IPS-15b (cell line): ENCODE results near the gene MRTFA.

Experiments used
- H3K27me3 ChIP-seq: one replicate; pipeline ENCODE4 v1.6.1; 2013; ENCODE audit warnings: low read length; ENCODE audit not compliant: control insufficient read depth, insufficient read depth
- H3K36me3 ChIP-seq: one replicate; pipeline ENCODE4 v1.6.1; 2013; ENCODE audit warnings: low read length; ENCODE audit not compliant: control insufficient read depth, insufficient read depth
- H3K4me1 ChIP-seq: one replicate; pipeline ENCODE4 v1.6.1; 2013; ENCODE audit warnings: mild to moderate bottlenecking, low read length; ENCODE audit not compliant: control insufficient read depth, insufficient read depth
- H3K4me3 ChIP-seq: one replicate; pipeline ENCODE4 v1.5.1; 2013; ENCODE audit warnings: low read depth, low read length
- H3K9ac ChIP-seq: one replicate; pipeline ENCODE4 v1.6.1; 2013; ENCODE audit warnings: low read depth, mild to moderate bottlenecking, low read length
- H3K9me3 ChIP-seq: one replicate; pipeline ENCODE4 v1.6.1; 2013; ENCODE audit warnings: mild to moderate bottlenecking, low read length; ENCODE audit not compliant: control insufficient read depth, insufficient read depth

The MRTFA gene

GRCh38 chr22:40368836-40369235 lies 267.7 kb downstream of the MRTFA start:
- no peak overlapping the region for H3K9ac ChIP-seq
- no peaks in the 10 kb centered on the region for H3K27me3 ChIP-seq
- H3K4me1 ChIP-seq = no peaks in the 10 kb centered on the region
- H3K9me3 ChIP-seq = no peaks in the 10 kb centered on the region
- H3K4me3 ChIP-seq = no peak overlapping the region
- peaks cover 34% of the 10 kb centered on the region for H3K36me3 ChIP-seq

DNA sequence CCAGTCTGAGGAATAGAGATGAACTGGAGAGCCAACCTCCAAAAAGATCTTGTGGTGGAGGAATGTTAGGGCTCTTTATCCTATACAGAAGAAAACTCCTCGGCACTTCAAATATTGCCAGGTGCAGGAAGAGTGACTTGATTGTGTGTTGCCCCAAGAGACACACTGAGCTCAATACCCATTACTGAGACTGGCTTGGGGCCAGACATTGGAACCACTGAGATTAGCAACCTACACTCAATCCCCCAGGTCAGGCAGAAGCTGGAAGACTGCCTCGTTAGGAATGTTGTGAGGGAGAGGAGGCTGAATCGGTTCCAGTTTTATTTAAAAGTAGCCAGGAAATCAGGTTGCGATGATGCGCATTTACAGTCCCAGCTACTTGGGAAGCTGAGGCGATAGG lies 268.5 kb downstream of the MRTFA start:
- peaks cover 35% of the 10 kb centered on the region for H3K36me3 ChIP-seq
- no peaks in the 10 kb centered on the region for H3K4me1 ChIP-seq
- H3K4me3 ChIP-seq = no peak overlapping the region
- H3K9ac ChIP-seq = no peak overlapping the region
- no peaks in the 10 kb centered on the region for H3K27me3 ChIP-seq
- H3K9me3 ChIP-seq = no peaks in the 10 kb centered on the region

GRCh38 chr22:40367342-40367741 lies 269.2 kb downstream of the MRTFA start:
- no peaks in the 10 kb centered on the region for H3K9me3 ChIP-seq
- no peak overlapping the region for H3K9ac ChIP-seq
- peaks cover 42% of the 10 kb centered on the region for H3K36me3 ChIP-seq
- no peaks in the 10 kb centered on the region for H3K27me3 ChIP-seq
- no peaks in the 10 kb centered on the region for H3K4me1 ChIP-seq
- no peak overlapping the region for H3K4me3 ChIP-seq

- Histone ChIP-seq H3K4me1 (no peaks in the 10 kb centered on the region), H3K27me3 (no peaks in the 10 kb centered on the region), H3K36me3 (peaks cover 54% of the 10 kb centered on the region), H3K9ac (no peak overlapping the region), H3K9me3 (no peaks in the 10 kb centered on the region), H3K4me3 (no peak overlapping the region)
Observed at GRCh38 chr22:40366068-40366467, 270.5 kb downstream of the MRTFA start.

GRCh38 chr22:40364431-40364830 lies 272.1 kb downstream of the MRTFA start:
- Histone ChIP-seq H3K4me3 (no peak overlapping the region), H3K36me3 (peaks cover 63% of the 10 kb centered on the region), H3K9ac (no peak overlapping the region)

GRCh38 chr22:40363059-40363458 lies 273.5 kb downstream of the MRTFA start:
- H3K4me3 ChIP-seq = no peak overlapping the region
- H3K9me3 ChIP-seq = no peaks in the 10 kb centered on the region
- no peak overlapping the region for H3K9ac ChIP-seq
- peaks cover 72% of the 10 kb centered on the region for H3K36me3 ChIP-seq
- no peaks in the 10 kb centered on the region for H3K27me3 ChIP-seq
- H3K4me1 ChIP-seq = no peaks in the 10 kb centered on the region

More at GRCh38 chr22:40364431-40364830, 272.1 kb downstream of the MRTFA start:
- no peaks in the 10 kb centered on the region for H3K27me3 ChIP-seq
- H3K4me1 ChIP-seq = no peaks in the 10 kb centered on the region
- no peaks in the 10 kb centered on the region for H3K9me3 ChIP-seq

DNA sequence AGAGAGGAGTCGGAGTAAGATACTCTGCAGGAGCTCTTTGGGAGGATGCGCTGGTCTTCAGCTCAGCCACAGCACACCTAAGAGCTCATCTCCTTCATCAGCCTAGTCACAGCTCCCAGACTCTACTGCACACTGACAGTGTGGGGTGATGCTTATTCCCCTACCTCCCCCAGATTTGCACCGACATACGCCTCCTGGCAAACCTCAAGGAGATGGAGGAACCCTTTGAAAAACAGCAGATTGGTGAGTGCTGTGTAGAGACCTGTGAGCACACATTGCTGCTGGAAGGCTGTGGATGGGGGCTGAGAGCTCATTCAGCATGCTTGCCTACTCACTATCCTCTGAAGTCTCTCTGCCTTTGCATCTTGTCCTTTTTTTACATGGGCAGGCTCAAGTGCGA lies 275.4 kb downstream of the MRTFA start:
- Histone ChIP-seq H3K9me3 (no peaks in the 10 kb centered on the region), H3K27me3 (no peaks in the 10 kb centered on the region), H3K9ac (no peak overlapping the region), H3K36me3 (peaks cover 69% of the 10 kb centered on the region), H3K4me1 (no peaks in the 10 kb centered on the region), H3K4me3 (no peak overlapping the region)
